Measurements from ENCODE around the gene GABBR1.

GABBR1 gene

GRCh38 chr6:29525311-29525639, 107.7 kb downstream of the GABBR1 start:
- no peak overlapping the region for H3K4me3 ChIP-seq (ENCODE audit: low read depth, low read length)
- TF ChIP-seq CTCF (IDR thresholded peaks at IDR 0.05; ENCODE audit: low read depth, low read length), result no peak

DNA sequence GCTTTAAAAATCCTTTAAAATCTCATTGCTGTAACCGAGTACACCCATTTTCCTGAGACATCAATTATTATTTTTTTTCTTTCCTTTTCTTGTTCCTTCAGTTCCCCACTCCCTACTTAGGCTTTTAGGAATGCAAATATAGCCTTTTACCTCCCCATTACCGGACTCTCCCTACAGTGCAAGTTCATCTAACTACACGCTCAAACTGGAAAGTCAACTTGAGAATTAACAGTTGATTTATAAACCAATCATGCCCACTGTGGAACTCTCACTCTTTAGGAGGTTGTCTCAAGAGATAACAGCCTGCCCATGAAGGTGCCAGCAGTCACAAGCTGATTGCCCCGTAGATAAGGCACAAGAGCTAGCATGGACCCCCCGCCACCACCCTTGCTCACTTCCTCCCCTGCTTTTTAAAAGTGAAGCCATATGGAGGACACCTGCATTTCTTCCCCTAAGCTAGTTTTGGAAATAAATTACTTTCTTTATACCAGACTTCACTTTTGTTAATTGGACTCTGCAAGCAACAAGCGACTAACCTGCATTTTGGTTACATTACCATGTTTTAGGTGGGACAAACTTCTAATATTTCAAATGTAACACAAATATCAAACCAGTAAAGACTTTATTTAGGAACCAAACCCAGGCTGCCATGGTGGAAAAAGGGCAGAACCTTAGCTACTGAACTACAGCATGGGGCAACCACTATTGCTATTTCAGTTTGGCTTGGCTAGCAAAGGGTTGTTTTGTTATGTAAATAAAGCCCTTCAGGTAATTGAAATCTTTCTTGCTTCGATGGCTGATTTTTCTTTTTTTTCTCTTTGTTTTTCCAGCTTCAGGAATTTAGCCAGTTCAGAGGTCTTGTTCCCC, 108.3 kb downstream of the GABBR1 start:
- no peak overlapping the region for H3K4me3 ChIP-seq (ENCODE audit: low read depth, low read length)
- TF ChIP-seq CTCF (IDR thresholded peaks at IDR 0.05; ENCODE audit: low read depth, low read length), result no peak

GRCh38 chr6:29524044-29524443, 108.9 kb downstream of the GABBR1 start:
- no peak overlapping the region for H3K4me3 ChIP-seq (ENCODE audit: low read depth, low read length)
- TF ChIP-seq CTCF (IDR thresholded peaks at IDR 0.05; ENCODE audit: low read depth, low read length), result no peak

DNA sequence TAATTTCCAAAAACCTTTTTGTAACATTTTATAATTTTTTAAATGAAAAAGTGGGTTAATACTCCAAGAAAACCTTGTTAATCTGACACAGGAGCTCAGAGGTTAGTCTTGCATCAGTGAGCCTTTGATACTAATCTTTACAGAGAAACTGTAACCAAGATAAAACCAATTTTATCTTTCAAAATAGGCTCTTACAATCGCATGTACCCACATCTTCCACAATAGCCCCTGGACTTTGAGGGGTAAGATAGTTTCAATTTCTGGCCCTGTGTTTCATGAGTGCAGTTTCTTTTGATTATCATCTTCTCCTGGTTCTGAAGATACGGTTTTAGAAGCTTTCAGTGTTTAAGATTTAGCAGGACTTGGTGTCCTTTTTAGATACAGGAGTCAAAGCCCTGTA, 110.8 kb downstream of the GABBR1 start:
- no peak for TF ChIP-seq CTCF (IDR thresholded peaks at IDR 0.05; ENCODE audit: low read depth, low read length)
- no peak overlapping the region for H3K4me3 ChIP-seq (ENCODE audit: low read depth, low read length)

DNA sequence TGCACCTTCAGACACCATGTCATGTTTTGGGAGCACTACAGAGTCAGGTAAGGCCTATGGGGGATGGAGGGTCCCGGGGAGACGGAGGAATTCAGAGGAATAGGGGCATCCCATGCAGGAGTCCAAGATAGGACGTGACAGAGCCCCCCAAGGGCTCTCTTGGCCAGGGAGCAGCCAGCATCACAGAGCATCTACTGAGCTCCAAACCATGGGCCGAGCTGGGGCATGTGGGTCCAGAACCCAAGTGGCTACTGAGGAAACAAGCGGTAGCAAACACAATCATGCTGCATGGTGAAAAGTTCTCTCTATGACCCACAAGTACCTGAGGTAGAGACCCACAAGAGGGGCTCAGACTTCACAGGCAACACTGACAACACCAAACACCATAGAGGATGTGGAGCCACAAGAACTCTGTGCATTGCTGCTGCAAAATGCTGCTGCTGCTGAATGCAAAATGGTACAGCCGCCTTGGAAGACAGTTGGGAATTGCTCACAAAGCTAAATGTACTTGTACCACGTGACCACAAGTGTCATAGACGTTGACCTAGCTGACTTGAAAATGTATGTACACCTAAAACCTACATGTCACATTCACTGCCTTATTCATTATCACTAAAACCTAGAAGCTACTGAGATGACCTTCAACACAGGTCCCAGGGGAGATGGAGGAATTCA, 111.8 kb downstream of the GABBR1 start:
- no peak for TF ChIP-seq CTCF (IDR thresholded peaks at IDR 0.05; ENCODE audit: low read depth, low read length)
- no peak overlapping the region for H3K4me3 ChIP-seq (ENCODE audit: low read depth, low read length)

DNA sequence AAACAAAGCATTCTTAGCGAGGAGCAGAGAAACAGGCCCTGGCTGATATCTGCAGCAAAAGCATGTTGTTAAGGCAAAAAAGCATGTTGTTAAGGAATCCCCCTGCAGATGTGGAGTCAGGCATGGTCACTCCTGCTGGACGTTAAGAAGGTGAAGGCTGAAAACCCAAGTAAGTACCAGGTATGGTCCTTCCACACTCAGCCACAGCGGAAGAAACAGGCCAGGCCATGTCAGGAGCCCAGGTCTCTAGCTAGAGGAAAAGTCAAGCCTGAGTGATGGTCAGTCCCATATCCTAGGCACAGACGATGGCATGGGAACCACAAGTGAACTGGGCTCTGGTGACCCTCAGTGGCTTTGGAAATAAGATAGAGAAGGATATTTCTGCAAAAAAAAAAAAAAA, 112.8 kb downstream of the GABBR1 start:
- no peak for TF ChIP-seq CTCF (IDR thresholded peaks at IDR 0.05; ENCODE audit: low read depth, low read length)
- H3K4me3 ChIP-seq (ENCODE audit: low read depth, low read length), result no peak overlapping the region

GRCh38 chr6:29519291-29520010, 113.5 kb downstream of the GABBR1 start:
- no peak for TF ChIP-seq CTCF (IDR thresholded peaks at IDR 0.05; ENCODE audit: low read depth, low read length)
- H3K4me3 ChIP-seq (ENCODE audit: low read depth, low read length), result no peak overlapping the region
